ENCODE measurements around the gene DBT. TPM values are rescaled to one million over a fixed set of nuclear protein-coding genes. Genes with fewer than 3 reads are reported as not detected.
"Not testable (repeated sequence)": the region's sequence is repeated elsewhere in the genome, so short reads cannot be mapped to it uniquely, and the experiment has no call there.

The DBT gene
- polyA plus RNA-seq, 3 donors: 14.9 to 26.5 (median 24.9) TPM

GRCh38 chr1:100205103-100205502 is 44.5 kb downstream of the DBT start:
- not testable (repeated sequence) for DNase-seq

DNA sequence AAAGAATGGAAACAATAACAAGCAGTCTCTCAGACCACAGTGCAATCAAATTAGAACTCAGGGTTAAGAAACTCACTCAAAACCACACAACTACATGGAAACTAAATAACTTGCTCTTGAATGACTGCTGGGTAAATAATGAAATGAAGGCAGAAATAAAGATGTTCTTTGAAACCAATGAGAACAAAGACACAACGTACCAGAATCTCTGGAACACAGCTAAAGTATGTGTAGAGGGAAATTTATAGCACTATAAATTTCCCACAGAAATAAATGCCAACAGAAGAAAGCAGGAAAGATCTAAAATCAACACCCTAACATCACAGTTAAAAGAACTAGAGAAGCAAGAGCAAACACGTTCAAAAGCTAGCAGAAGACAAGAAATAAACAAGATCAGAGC is 46.9 kb downstream of the DBT start:
- DNase-seq: not testable (repeated sequence)

DNA sequence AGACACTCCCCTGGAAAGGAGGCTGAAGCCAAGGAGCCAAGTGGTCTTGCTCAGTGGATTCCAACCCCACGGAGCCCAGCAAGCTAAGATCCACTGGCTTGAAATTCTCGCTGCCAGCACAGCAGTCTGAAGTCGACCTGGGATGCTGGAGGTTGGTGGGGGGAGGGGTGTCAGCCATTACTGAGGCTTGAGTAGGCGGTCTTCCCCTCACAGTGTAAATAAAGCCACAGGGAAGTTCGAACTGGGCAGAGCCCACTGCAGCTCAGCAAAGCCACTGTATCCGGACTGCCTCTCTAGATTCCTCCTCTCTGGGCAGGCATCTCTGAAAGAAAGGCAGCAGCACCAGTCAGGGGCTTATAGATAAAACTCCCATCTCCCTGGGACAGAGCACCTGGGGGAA is 49.6 kb downstream of the DBT start:
- DNase-seq: not testable (repeated sequence)

DNA sequence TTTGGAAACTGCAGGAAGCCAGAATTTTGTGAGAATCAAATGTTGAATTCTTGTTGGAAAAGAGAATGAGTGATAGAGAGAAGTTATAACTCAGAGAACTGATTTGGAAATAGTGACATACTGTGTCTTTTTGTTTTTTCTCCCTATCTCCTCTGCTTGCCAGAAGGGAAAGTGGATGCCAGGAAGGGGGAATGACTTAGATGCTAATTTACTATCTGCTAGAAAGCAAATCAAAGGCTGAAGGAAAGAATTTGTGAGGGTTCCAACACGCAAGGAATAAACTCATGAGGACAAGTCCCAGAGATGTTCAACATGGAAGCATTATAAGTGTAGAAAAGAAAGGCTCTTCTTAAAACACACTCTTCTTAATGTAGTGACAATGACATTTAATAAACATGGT is 51.0 kb downstream of the DBT start:
- no peak for DNase-seq

- peak; percentile 78 for DNase-seq
These were observed 61.0 kb downstream of the DBT start for GRCh38 chr1:100188617-100189016.

GRCh38 chr1:100187912-100188311 is 61.7 kb downstream of the DBT start:
- DNase-seq: no peak

- DNase-seq: no peak
These were observed 65.1 kb downstream of the DBT start for GRCh38 chr1:100184536-100184935.

DNA sequence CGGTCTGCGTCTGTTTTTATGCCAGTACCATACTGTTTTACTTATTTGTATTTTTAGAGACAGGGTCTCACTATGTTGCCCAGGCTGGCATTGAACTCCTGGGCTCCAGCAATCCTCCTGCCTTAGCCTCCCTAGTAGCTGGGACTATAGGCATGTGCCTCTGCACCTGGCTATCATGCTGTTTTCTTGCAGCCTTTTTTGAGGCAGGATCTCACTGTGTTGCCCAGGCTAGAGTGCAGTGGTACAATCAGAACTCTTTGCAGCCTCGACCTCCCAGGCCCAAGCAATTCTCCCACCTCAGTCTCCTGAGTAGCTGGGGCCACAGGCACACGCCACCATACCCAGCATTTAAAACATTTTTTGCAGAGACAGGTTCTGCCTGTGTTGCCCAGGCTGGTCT is 66.3 kb downstream of the DBT start:
- no peak for DNase-seq

GRCh38 chr1:100178091-100178490 is 71.5 kb downstream of the DBT start, which contains the start of gene LRRC39:
TSS of gene LRRC39 (minus strand) at chr1:100178256. CDS start at chr1:100168516, 9,740 bp downstream.
- DNase-seq: no peak

DNA sequence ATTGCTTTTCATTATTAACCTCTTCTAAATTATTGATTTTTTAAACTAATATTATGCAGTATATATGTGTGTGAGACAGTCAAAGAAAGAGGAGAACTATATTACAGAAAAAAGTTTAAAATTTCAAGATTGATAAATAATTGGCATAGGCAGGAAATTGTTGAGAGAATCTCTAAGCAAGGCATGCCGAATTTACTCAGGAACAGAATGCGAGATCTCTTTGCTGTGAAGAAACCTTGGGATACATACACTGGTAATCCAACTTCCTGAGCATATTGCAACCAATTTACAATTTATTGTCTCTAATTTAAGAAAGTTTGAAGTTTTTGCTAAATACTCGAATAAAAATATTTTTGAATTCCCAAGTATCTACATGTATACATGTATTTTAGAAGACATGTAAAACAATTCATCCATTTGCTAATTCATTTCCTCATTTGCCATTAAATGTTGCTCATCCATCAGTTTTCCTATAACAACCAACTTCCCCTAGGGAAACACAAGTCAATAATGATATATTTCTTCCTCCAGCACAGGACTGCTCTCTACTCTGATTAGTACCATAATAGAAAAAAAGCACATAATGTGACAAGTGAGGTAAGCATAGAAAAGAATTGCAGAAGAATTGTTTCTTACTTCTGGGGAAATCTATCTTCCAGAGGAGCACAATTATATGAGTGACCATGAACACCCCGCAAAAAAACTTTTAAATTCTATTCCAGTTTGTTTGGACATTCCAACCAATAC is 72.2 kb downstream of the DBT start:
- no peak for DNase-seq

DNA sequence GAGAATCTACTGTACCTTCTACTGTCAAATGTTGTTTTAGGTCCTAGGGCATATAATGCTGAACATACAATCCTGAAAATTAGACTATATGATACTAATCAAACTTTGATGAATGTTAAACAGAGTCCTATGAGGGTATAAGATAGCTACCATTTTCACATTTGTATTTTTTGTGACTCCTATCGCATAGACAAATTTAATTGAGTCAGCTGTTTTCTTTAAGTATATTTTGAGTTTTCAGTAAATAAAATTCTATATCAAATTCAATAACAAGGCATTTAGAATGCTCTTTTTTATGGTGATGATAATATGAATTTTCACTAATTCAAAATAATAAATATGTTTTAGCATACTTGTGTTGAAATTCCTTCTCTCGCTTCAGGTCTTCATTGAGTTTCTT is 81.6 kb downstream of the DBT start:
- DNase-seq: no peak

- DNase-seq: no peak
These were observed 84.9 kb downstream of the DBT start for GRCh38 chr1:100164702-100165101.

DNA sequence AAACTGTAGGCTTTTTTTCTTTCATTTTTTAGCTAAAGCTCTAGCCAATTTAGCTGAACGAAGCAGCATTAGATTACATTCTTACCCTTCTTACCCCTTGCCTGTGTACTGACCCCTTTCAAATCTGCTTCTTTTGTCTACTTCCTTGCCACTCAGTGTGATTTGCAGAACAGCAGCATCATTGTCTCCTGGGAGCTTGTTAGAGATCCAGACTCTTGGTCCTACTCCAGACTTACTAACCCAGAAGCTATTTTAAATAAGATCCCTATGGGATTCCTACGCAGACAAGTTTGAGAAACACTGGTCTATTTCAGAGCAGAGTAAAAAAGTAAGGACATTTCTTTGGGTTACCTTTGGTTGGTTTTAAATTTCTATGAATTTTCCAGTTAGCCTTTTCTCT is 85.4 kb downstream of the DBT start:
- DNase-seq: no peak

DNA sequence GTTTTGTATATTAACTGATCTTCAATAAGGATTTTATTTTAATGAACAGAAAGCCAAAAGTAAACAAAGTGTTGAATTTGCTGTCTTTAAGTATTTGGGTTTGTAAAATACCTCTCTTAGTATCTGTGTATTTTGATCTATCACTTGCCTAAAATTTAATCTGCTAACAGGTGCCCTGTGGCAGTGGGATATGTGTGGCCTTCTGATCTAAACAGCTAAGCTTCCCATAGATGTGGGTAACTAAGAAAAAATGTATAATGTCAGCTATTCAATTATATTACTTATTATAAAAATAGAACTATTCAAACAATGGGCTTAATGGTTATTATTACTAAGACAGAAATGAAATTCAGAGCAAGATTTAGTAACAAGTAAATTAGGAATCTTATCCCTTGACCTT is 86.8 kb downstream of the DBT start:
- no peak for DNase-seq

DNA sequence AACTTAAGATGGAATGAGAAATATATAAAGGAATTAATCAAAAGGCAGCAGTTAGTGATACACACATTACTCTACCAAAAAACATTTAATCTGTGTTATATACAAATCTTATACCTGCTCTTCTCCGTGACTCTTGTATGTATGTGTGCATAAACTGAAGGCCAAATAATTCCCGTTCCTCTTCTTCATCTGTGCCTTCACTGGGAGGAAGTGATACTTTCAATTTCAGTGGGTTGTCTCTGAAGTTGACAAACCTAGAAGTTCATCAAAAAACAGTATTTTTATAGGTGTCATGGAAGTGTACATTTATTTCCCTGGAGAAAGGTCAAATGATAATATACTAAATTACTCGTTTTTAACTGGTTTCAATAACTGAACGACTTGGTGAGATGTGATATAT is 97.4 kb downstream of the DBT start:
- no peak for DNase-seq

DNA sequence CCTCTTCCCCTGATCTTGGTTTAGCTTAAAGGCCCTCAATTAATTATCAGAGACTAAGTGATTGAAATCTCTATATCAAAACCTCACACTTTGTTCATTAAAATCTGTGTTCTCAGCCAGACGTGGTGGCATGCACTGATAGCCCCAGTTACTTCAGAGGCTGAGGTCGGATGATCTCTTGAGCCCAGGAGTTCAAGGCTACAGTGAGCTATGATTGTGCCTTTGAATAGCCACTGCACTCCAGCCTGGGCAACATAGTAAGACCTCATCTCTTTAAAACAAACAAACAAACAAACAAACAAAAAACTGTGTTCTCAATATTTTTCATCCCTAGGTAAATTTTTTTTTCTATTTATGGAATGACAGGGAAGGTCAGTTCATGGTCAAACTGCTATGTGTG is 98.0 kb downstream of the DBT start:
- DNase-seq: no peak

GRCh38 chr1:100147875-100148274 is 101.8 kb downstream of the DBT start:
- no peak for DNase-seq

DNA sequence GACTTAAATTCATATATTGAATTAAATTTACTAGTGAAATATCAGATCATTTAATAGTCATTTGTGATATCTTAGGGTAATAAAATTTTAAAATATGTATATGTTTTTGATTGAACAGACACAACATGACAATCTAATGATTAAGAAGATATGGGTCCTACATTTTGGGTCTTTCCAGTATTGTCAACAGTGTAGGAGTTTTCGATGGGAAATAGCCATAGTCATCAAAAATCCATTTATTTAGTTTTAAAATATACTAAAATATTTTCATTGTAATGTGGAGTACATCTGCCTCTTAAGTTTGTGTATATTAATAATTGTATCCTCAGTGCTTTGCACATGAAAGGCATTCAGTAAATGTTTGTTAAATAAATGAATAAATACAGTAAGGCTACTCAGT is 102.7 kb downstream of the DBT start:
- no peak for DNase-seq

DNA sequence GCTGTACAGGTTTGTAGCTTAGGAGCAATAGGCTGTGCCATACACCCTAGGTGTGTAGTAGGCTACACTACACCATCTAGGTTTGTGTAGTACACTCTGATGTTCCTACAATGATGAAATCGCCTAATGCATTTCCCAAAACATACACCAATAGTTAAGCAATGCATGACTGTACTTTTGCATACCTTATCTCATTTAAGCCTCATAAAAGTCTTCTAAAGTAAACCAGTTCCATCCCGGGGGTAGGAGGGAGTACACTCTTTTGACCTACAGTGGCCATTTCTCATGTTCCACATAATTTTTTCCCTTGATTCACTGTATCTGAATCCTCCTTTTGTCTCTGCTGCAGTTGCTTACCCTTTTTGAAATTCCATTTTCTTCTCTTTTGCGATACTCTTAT is 104.5 kb downstream of the DBT start:
- no peak for DNase-seq

GRCh38 chr1:100142343-100142742 is 107.3 kb downstream of the DBT start:
- DNase-seq: no peak

DNA sequence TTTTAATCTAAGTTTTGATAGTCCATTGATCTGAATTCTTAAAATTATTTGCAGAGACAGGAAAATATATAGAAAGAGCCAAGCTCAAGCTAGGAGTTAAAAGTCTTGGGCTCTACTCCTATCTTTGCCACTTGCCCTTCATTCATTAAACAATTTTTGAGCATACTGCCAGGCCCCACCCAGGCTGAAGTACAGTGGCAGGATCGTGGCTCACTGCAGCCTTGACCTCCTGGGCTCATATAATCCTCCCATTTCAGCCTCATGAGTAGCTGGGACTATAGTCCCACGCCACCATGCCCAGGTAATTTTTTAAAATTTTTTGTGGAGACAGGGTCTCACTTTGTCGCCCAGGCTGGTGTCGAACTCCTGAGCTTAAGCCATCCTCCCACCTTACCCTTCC is 108.4 kb downstream of the DBT start:
- DNase-seq: no peak

DNA sequence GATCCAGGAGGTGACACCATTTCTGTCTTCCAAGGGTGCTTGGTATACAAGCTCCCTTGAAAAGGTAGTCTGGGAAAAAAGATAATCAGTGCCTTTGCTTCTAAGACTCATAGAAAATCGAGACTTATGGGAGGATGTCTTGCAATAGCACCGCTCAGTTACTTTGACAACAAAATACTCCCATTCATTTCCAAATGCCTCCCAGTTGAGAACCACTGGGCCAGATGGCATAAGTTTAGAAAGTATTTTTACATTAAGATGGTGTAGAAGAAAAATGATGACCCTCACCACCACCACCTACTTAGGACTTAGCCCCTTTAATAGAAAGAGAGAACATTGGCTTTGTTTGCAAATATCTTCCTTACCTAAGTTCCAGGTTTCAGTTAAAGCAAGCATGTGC is 112.0 kb downstream of the DBT start:
- no peak for DNase-seq
